Esophagus squamous epithelium (tissue), 4 donors: ENCODE data around the gene UCN.
"Not testable (repeated sequence)": the region's sequence is repeated elsewhere in the genome, so short reads cannot be mapped to it uniquely, and the experiment has no call there.

Experiments used
- CTCF ChIP-seq, 6 experiments: fragments of 450-650 bp in 4 of 6; fragments of 200-600 bp in 2 of 6; sonication (generic) in 2 of 6; IDR thresholded peaks; one replicate each; pipeline ENCODE4 v1.5.1; 2016 to 2019; ENCODE audit warnings: antibody characterized with exemption in 6 of 6, mild to moderate bottlenecking in 4 of 6, moderate library complexity in 4 of 6
- POLR2A ChIP-seq, 4 donors: fragments of 450-650 bp; IDR thresholded peaks; one replicate each; pipeline ENCODE4 v1.6.1; 2017; ENCODE audit warnings: antibody characterized with exemption in 4 of 4, mild to moderate bottlenecking in 4 of 4, moderate library complexity in 3 of 4

GRCh38 chr2:27268296-27268695 lies 39.9 kb downstream of the UCN start:
- TF ChIP-seq CTCF, POLR2A (IDR thresholded peaks at IDR 0.05): not testable (repeated sequence)
